Esophagus squamous epithelium (tissue), 4 donors: ENCODE measurements around the gene ARHGAP26.

Experiments
- CTCF ChIP-seq, 6 experiments: fragments of 450-650 bp in 4 of 6; fragments of 200-600 bp in 2 of 6; sonication (generic) in 2 of 6; IDR thresholded peaks; one replicate each; pipeline ENCODE4 v1.5.1; 2016 to 2019; ENCODE audit warnings: antibody characterized with exemption in 6 of 6, mild to moderate bottlenecking in 4 of 6, moderate library complexity in 4 of 6
- POLR2A ChIP-seq, 4 donors: fragments of 450-650 bp; IDR thresholded peaks; one replicate each; pipeline ENCODE4 v1.6.1; 2017; ENCODE audit warnings: antibody characterized with exemption in 4 of 4, mild to moderate bottlenecking in 4 of 4, moderate library complexity in 3 of 4

DNA sequence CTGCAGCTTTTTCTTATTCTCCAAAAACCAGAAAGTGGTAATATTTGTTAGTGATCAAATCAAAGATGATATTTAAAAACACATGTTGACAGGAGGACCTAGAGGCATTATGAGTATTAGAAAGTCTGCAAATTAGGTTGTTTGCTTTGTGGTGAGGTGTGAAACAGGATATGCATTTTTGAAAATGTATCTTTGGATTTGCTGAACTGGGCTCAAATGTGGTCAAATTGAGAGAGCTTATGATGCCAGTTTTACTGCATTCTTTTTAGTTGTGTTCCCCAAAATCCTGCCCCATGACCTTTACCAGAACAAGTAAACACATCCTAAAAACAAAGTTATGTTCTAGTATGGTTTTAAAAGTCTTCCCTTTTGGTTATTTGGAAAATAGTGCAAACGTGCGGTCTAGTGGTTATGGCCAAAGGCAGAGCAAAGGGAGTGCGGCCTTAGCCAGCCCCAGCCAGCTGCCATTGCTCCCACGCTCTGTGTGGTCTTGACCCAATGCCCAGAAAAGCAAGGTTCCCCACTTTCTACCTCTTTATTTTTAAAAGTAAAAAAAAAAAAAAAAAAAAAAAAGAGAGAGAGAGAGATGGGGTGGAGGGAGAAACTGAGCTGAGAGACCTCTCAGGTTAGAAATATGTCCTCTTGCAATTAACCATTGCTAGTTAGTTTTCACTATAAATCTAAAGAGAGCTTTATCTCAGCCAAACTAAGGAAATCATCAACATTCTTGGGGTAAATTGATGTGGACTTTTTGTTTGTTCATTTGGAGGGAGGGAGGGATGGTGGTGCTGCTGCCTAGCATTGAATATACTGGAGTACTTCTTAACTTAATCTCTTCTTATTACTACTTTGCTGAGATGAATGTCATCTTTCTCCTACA is 176.6 kb downstream of the ARHGAP26 start:
- TF ChIP-seq CTCF (IDR thresholded peaks at IDR 0.05) (no peak), POLR2A (IDR thresholded peaks at IDR 0.05) (no peak)
